Pulmonary artery endothelial cell (primary cell): Measurements from ENCODE around the gene CYBA. TPM values are rescaled to one million over a fixed set of nuclear protein-coding genes. Genes with fewer than 3 reads are reported as not detected.

ENCODE experiments used
- DNase-seq: peaks from one replicate; pipeline ENCODE4 v3.0.0-alpha.2; 2011; ENCODE audit warnings: low read depth, low spot score
- total RNA-seq: library from RNA; depleted of rRNA; stranded (reverse); fragments of >200 nt; gene quantifications from 2 replicates; pipeline ENCODE4 v1.2.3, GENCODE V29; 2014

CYBA gene
- total RNA-seq, 1 donor from 2014 or later = 34.5 TPM

- DNase-seq = peak; percentile 92
These were observed 12.2 kb upstream of the CYBA start, which contains the start of gene MVD for GRCh38 chr16:88662843-88663606. MVD (minus strand) TSS chr16:88663091; CDS start chr16:88663080, 11 bp downstream.

- no peak for DNase-seq
These were observed 11.5 kb upstream of the CYBA start for GRCh38 chr16:88662222-88662842.

GRCh38 chr16:88661468-88661867 lies 10.6 kb upstream of the CYBA start:
- DNase-seq = no peak

- DNase-seq = no peak
These were observed 8.3 kb upstream of the CYBA start for GRCh38 chr16:88659160-88659559.

GRCh38 chr16:88658714-88659113 lies 7.9 kb upstream of the CYBA start:
- DNase-seq = no peak

GRCh38 chr16:88657371-88657770 lies 6.5 kb upstream of the CYBA start:
- DNase-seq = no peak

- no peak for DNase-seq
These were observed 5.6 kb upstream of the CYBA start for GRCh38 chr16:88656291-88656980.

- no peak for DNase-seq
These were observed 5.0 kb upstream of the CYBA start for GRCh38 chr16:88655733-88656281.

GRCh38 chr16:88655053-88655732 lies 4.3 kb upstream of the CYBA start:
- DNase-seq = no peak

- no peak for DNase-seq
These were observed 3.7 kb upstream of the CYBA start for GRCh38 chr16:88654363-88655052.

GRCh38 chr16:88653596-88654362 lies 2.9 kb upstream of the CYBA start:
- DNase-seq = no peak

- no peak for DNase-seq
These were observed 2.2 kb upstream of the CYBA start for GRCh38 chr16:88653101-88653500.

GRCh38 chr16:88652762-88653063 lies 1.9 kb upstream of the CYBA start:
- DNase-seq = no peak

GRCh38 chr16:88651989-88652761 lies 1.3 kb upstream of the CYBA start:
- no peak for DNase-seq

- DNase-seq = no peak
These were observed 579 bp upstream of the CYBA start for GRCh38 chr16:88651276-88651988.

GRCh38 chr16:88649924-88650748 lies 717 bp downstream of the CYBA start:
- DNase-seq = no peak

GRCh38 chr16:88649195-88649923 lies 1.5 kb downstream of the CYBA start:
- DNase-seq = no peak
